K562 (cell line): ENCODE measurements around the gene PHKG2. TPM values are rescaled to one million over a fixed set of nuclear protein-coding genes. Genes with fewer than 3 reads are reported as not detected.
A peak's percentile ranks its signal among the peaks of the same experiment; 100 is the strongest.

Experiments
- ATAC-seq: fragments of 200-7000 bp; cut with Tn5 transposase; 3 replicates; pipeline ENCODE4 v1.9.1; 2020; ENCODE audit warnings: moderate library complexity
- BruUV-seq: library from RNA; stranded (reverse); fragments of 400-500 nt; replicated peaks from 2 replicates; lab custom pipeline; 2021; lab: Mats Ljungman, UMichigan
- CTCF ChIA-PET: fragments of 300-600 bp; formaldehyde crosslinking; extraction: SDS; loops from one replicate; lab custom pipeline; 2021; ENCODE audit warnings: low intra/inter-chr PET ratio; lab: Yijun Ruan, JAX
- POLR2A ChIA-PET: fragments of 300-600, 350-650 bp; sonication (Branson Sonifier 250); formaldehyde crosslinking; extraction: SDS; loops from one replicate; lab custom pipeline; 2021; ENCODE audit warnings: antibody characterized with exemption, inconsistent platforms; lab: Yijun Ruan, JAX
- DNase-seq, 4 experiments: peaks; one replicate each; pipeline versions ENCODE4 v3.0.0 to v3.0.0-alpha.2; 2011 to 2018; ENCODE audit warnings: low spot score in 3 of 4, mixed read lengths in 3 of 4; ENCODE audit errors: extremely low read depth in 1 of 4
- FAIRE-seq: peaks from 2 replicates; lab custom pipeline; 2011; peaks lifted over from hg19 to GRCh38; lab: Jason Lieb, UNC
- H2AFZ ChIP-seq: 2 replicates; pipeline ENCODE4 v1.6.0; 2011; ENCODE audit warnings: low read depth, low read length, control low read depth, inconsistent platforms
- H3K27ac ChIP-seq: fragments of 200-600 bp; 3 replicates; pipeline ENCODE4 v1.8.0; 2011; ENCODE audit warnings: low read depth, mild to moderate bottlenecking, control low read depth, inconsistent platforms, low read length, moderate library complexity, mixed read lengths; ENCODE audit errors: extremely low read depth
- H3K27me3 ChIP-seq, 2 experiments: fragments of 300-600 bp in 1 of 2; 2 replicates in 1 of 2; 3 replicates in 1 of 2; pipeline versions ENCODE4 v1.6.0 to v1.8.0; 2011; ENCODE audit warnings: inconsistent platforms in 2 of 2, low read length in 2 of 2, mild to moderate bottlenecking in 1 of 2, mixed read lengths in 1 of 2, moderate library complexity in 1 of 2; ENCODE audit not compliant: control insufficient read depth in 2 of 2, insufficient read depth in 2 of 2
- H3K36me3 ChIP-seq: fragments of 300-600 bp; 3 replicates; pipeline ENCODE4 v1.8.0; 2011; ENCODE audit warnings: mild to moderate bottlenecking, low read length, inconsistent platforms; ENCODE audit not compliant: control insufficient read depth, insufficient read depth
- H3K4me1 ChIP-seq, 2 experiments: fragments of 200-600 bp in 1 of 2; replicated peaks in 1 of 2; 2 replicates in 1 of 2; 3 replicates in 1 of 2; pipeline versions ENCODE4 v1.5.1 to v1.8.0; 2011; ENCODE audit warnings: inconsistent platforms in 2 of 2, low read length in 2 of 2, mild to moderate bottlenecking in 1 of 2, mixed read lengths in 1 of 2, moderate library complexity in 1 of 2; ENCODE audit not compliant: control insufficient read depth in 2 of 2, insufficient read depth in 2 of 2
- H3K4me2 ChIP-seq: 2 replicates; pipeline ENCODE4 v1.6.1; 2011; ENCODE audit warnings: low read length, control low read depth, inconsistent platforms, mixed read lengths; ENCODE audit not compliant: insufficient read depth
- H3K4me3 ChIP-seq: fragments of 200-600 bp; sonication (generic), shearing (Covaris generic); 2 replicates; pipeline ENCODE4 v1.5.1; 2016; ENCODE audit warnings: control low read depth, inconsistent platforms
- H3K79me2 ChIP-seq: fragments of 200-600 bp; 3 replicates; pipeline ENCODE4 v1.8.0; 2011; ENCODE audit warnings: low read length, inconsistent platforms; ENCODE audit not compliant: control insufficient read depth, insufficient read depth
- H3K9ac ChIP-seq, 2 experiments: 2 replicates each; pipeline versions ENCODE4 v1.6.0 to v1.6.1; 2011; ENCODE audit warnings: low read depth in 2 of 2, low read length in 2 of 2, control low read depth in 1 of 2, inconsistent platforms in 1 of 2, mild to moderate bottlenecking in 1 of 2, mixed read lengths in 1 of 2; ENCODE audit not compliant: insufficient read depth in 1 of 2
- H3K9me1 ChIP-seq: one replicate; pipeline ENCODE4 v1.6.0; 2011; ENCODE audit warnings: inconsistent platforms, mild to moderate bottlenecking, low read length, moderate library complexity; ENCODE audit not compliant: control insufficient read depth, insufficient read depth
- H3K9me3 ChIP-seq: replicated peaks from 2 replicates; pipeline ENCODE4 v1.5.1; 2011; ENCODE audit warnings: low read depth, low read length, inconsistent platforms; ENCODE audit not compliant: control insufficient read depth, insufficient read depth
- H4K20me1 ChIP-seq: replicated peaks from 2 replicates; pipeline ENCODE4 v1.6.1; 2011; ENCODE audit warnings: low read length, inconsistent platforms, mixed read lengths; ENCODE audit not compliant: control insufficient read depth, insufficient read depth
- ARID1B ChIP-seq: fragments of 450-650 bp; IDR thresholded peaks from 2 replicates; pipeline ENCODE4 v1.6.1; 2016; ENCODE audit warnings: antibody characterized with exemption, mild to moderate bottlenecking, inconsistent platforms
- ASH1L ChIP-seq: fragments of 450-650 bp; IDR thresholded peaks from 2 replicates; pipeline ENCODE4 v1.6.1; 2018; ENCODE audit warnings: borderline replicate concordance, mild to moderate bottlenecking, low read depth; ENCODE audit not compliant: partially characterized antibody
- CBX2 ChIP-seq: fragments of 200-600 bp; sonication (generic); IDR thresholded peaks from one replicate; pipeline ENCODE4 v1.6.1; 2012; ENCODE audit warnings: mild to moderate bottlenecking, low read length, inconsistent platforms; ENCODE audit not compliant: insufficient read depth, poor library complexity, severe bottlenecking
- E2F3 ChIP-seq: fragments of 250-450 bp; sonication (Bioruptor Pico); IDR thresholded peaks from 2 replicates; pipeline ENCODE4 v1.4.0; 2020; ENCODE audit warnings: mild to moderate bottlenecking
- ETV1 ChIP-seq: fragments of 450-650 bp; conservative IDR thresholded peaks from 2 replicates; pipeline ENCODE4 v1.6.1; 2016; ENCODE audit warnings: missing genetic modification characterization, control low read depth, low read depth, missing compliant biosample characterization
- ETV5 ChIP-seq: sonication (generic); formaldehyde crosslinking; IDR thresholded peaks from 2 replicates; pipeline ENCODE4 v1.4.0; 2020; ENCODE audit warnings: low read depth, mild to moderate bottlenecking, missing genetic modification reagents
- GTF2E2 ChIP-seq: fragments of 200-800 bp; sonication (Bioruptor generic); IDR thresholded peaks from 2 replicates; pipeline ENCODE4 v1.6.1; 2016; ENCODE audit warnings: missing genetic modification characterization, missing compliant biosample characterization
- NBN ChIP-seq: fragments of 450-650 bp; IDR thresholded peaks from 2 replicates; pipeline ENCODE4 v1.6.1; 2016; ENCODE audit warnings: low read depth, mild to moderate bottlenecking
- NCOA4 ChIP-seq: fragments of 450-650 bp; IDR thresholded peaks from 2 replicates; pipeline ENCODE4 v1.6.1; 2018; ENCODE audit warnings: mild to moderate bottlenecking; ENCODE audit not compliant: partially characterized antibody
- NFIC ChIP-seq: fragments of 450-650 bp; IDR thresholded peaks from 2 replicates; pipeline ENCODE4 v1.6.1; 2017; ENCODE audit warnings: mild to moderate bottlenecking, inconsistent platforms
- PHF20 ChIP-seq: fragments of 450-650 bp; IDR thresholded peaks from 2 replicates; pipeline ENCODE4 v1.6.1; 2018; ENCODE audit not compliant: partially characterized antibody
- ZNF407 ChIP-seq: fragments of 450-650 bp; IDR thresholded peaks from 2 replicates; pipeline ENCODE4 v1.6.1; 2016; ENCODE audit warnings: low read depth
- ZNF589 ChIP-seq: fragments of 200-800 bp; sonication (Bioruptor generic); IDR thresholded peaks from 2 replicates; pipeline ENCODE4 v1.6.1; 2016; ENCODE audit warnings: low read depth, missing genetic modification characterization, missing compliant biosample characterization
- ZNF79 ChIP-seq: fragments of 250-450 bp; sonication (Bioruptor Pico); IDR thresholded peaks from 2 replicates; pipeline ENCODE4 v1.4.0; 2020; ENCODE audit warnings: low read depth, mild to moderate bottlenecking, moderate library complexity
- WGBS: fragments of 100-300 bp; shearing (Covaris generic); methylation state at CpG from one replicate; pipeline ENCODE4 v1.1.6; 2016; ENCODE audit warnings: low coverage, mixed read lengths; ENCODE audit not compliant: insufficient coverage; ENCODE audit errors: missing lambda C conversion rate; 5-methylcytosine and 5-hydroxymethylcytosine counted together
- in situ Hi-C: fragments of 300-500 bp; cut with MboI; formaldehyde crosslinking; loops from 4 replicates; pipeline ENCODE4 v1.15.0; 2018; ENCODE audit warnings: inconsistent platforms, mixed read lengths
- intact Hi-C: fragments of 100-400 bp; cut with micrococcal nuclease; formaldehyde crosslinking; loops from 2 replicates; pipeline ENCODE4 v1.14.2; 2022
- polyA plus RNA-seq, 8 experiments: library from polyadenylated mRNA; depleted of rRNA in 4 of 8; stranded (reverse) in 5 of 8; unstranded in 3 of 8; fragments of >200 nt; fragmentation: Nextera tagmentation in 2 of 8; fragmentation: Illumina TruSeq in 1 of 8; extraction: Ambion mirVana in 2 of 8; extraction: Trizol in 1 of 8; gene quantifications; 2 replicates each; pipeline versions ENCODE4 v1.2.1 to v1.2.3, GENCODE V29; 2011 to 2014; ENCODE audit warnings: inconsistent platforms in 1 of 8, missing spikeins in 1 of 8
- total RNA-seq, 7 experiments: library from RNA; depleted of rRNA in 6 of 7; stranded (reverse); fragments of >200 nt in 6 of 7; fragmentation: Illumina TruSeq in 2 of 7; extraction: Trizol in 2 of 7; gene quantifications; 2 replicates each; pipeline versions ENCODE4 v1.2.1 to v1.2.3, GENCODE V29; 2011 to 2021; ENCODE audit warnings: low replicate concordance in 1 of 7

The PHKG2 gene
- total and polyA plus RNA-seq, 9 of the 15 experiments (the other 6 are each of a cell fraction or from before 2014, with no cell fraction given): 5.8 to 54.2 (median 30.7) TPM

- no peaks in the 10 kb centered on the region for H3K27me3 ChIP-seq
- peak within 1 kb of the TSS; percentile 88 to 98 for H3K9ac ChIP-seq
- peak within 1 kb of the TSS; percentile 95 for H2AFZ ChIP-seq
- peaks cover 32% of the 10 kb centered on the region; the same call in 1 of the 3 replicates for H3K36me3 ChIP-seq
- H3K4me2 ChIP-seq: peak within 1 kb of the TSS; percentile 86
- no peaks in the 10 kb centered on the region for H4K20me1 ChIP-seq
- DNase-seq: peak; percentile 80 to 85 (median 82)
- in situ Hi-C loops (no loop called here), intact Hi-C loops (loop anchor here (1.0 kb wide), 1 partner anchor 18 kb away; no protein-coding TSS in a partner anchor)
- under 1% methylated on average over 15 of the region's 37 CpGs for WGBS
- H3K9me3 ChIP-seq: no peaks in the 10 kb centered on the region
- FAIRE-seq: peak; percentile 71
- H3K4me1 ChIP-seq: peaks cover 14 to 32% of the 10 kb centered on the region in 2 experiments; a peak in 4 of 5 replicates
- peak within 1 kb of the TSS; percentile 87 for H3K27ac ChIP-seq
- ChIA-PET CTCF (no interaction called here), POLR2A (interaction anchor here (0.7 to 2.7 kb wide), 7 partner anchors 8 to 163 kb away, joined by 3 to 12 read pairs (median 6); no protein-coding TSS in a partner anchor)
- ATAC-seq: peak; percentile 82
- BruUV-seq: no TSS peak
- peaks cover 27% of the 10 kb centered on the region for H3K79me2 ChIP-seq
- H3K4me3 ChIP-seq: peak within 1 kb of the TSS; percentile 73
- H3K9me1 ChIP-seq: no peaks in the 10 kb centered on the region
- 0 out of 2 replicates have a peak, but pooled peaks have one; percentile 22 for TF ChIP-seq NBN
- no peak for TF ChIP-seq ZNF407
- peak; percentile 66; the same call in 1 of the 2 replicates for TF ChIP-seq ETV5
- no peak for TF ChIP-seq NCOA4
- TF ChIP-seq E2F3: 0 out of 2 replicates have a peak, but pooled peaks have one; percentile 22
- peak; percentile 78 for TF ChIP-seq PHF20
- TF ChIP-seq ASH1L: no peak
- no peak for TF ChIP-seq CBX2
- peak; percentile 10 for TF ChIP-seq NFIC
- TF ChIP-seq ARID1B: 0 out of 2 replicates have a peak, but pooled peaks have one; percentile 6
- peak; percentile 98 for TF ChIP-seq GTF2E2
- TF ChIP-seq ZNF589 (CRISPR knock-in tag): 0 out of 2 replicates have a peak, but pooled peaks have one; percentile 40
- no peak for TF ChIP-seq ZNF79 (CRISPR knock-in tag)
- TF ChIP-seq ETV1 (tag): peak; percentile 80
These were observed 38.8 kb downstream of the PHKG2 start, which contains the start of gene ZNF629 for GRCh38 chr16:30786936-30787612. Gene ZNF629 (minus strand): TSS chr16:30787205. CDS start chr16:30784482, 2,723 bp downstream.
